A549 (cell line): ENCODE measurements around the gene OR2T10. TPM values are rescaled to one million over a fixed set of nuclear protein-coding genes. Genes with fewer than 3 reads are reported as not detected.

Source experiments
- polyA plus RNA-seq, 4 experiments: library from polyadenylated mRNA; depleted of rRNA in 3 of 4; stranded (reverse); fragments of >200 nt; fragmentation: RNase III in 1 of 4; extraction: RNeasy Plus Mini Kit Qiagen cat#74134 plus additional on column Dnase treatment in 1 of 4; gene quantifications; 2 replicates in 3 of 4; 3 replicates in 1 of 4; pipeline ENCODE4 v1.2.3, GENCODE V29; 2011 to 2017
- small RNA-seq, 6 experiments: library from RNA; depleted of rRNA; stranded (forward); fragments of <200 nt; gene quantifications; one replicate each; pipeline ENCODE3, GENCODE V24; 2012

OR2T10 gene
- polyA plus RNA-seq, 2 of the 4 experiments (the other 2 are of a cell fraction): not detected

Small RNA genes lying within 50 kb of the gene (small RNA-seq; reads per million reads assigned to genes)
- 0 reads per million in 6 experiments for gene RF00019

Other genes starting within 250 kb of the OR2T10 start
- not detected in 2 replicates for gene OR14C36, start 248.9 kb downstream of the OR2T10 start, polyA plus RNA-seq (2011; rRNA removed)
- gene OR14C36, start 248.9 kb downstream of the OR2T10 start, polyA plus RNA-seq (2017; fragmentation: RNase III; extraction: RNeasy Plus Mini Kit Qiagen cat#74134 plus additional on column Dnase treatment): not detected in 3 replicates
- gene OR2T4, start 236.0 kb downstream of the OR2T10 start, polyA plus RNA-seq (2011; rRNA removed): not detected in 2 replicates
- gene OR2T4, start 236.0 kb downstream of the OR2T10 start, polyA plus RNA-seq (2017; fragmentation: RNase III; extraction: RNeasy Plus Mini Kit Qiagen cat#74134 plus additional on column Dnase treatment): not detected in 3 replicates
- not detected in 2 replicates for gene OR2T6, start 222.0 kb downstream of the OR2T10 start, polyA plus RNA-seq (2011; rRNA removed)
- not detected in 3 replicates for gene OR2T6, start 222.0 kb downstream of the OR2T10 start, polyA plus RNA-seq (2017; fragmentation: RNase III; extraction: RNeasy Plus Mini Kit Qiagen cat#74134 plus additional on column Dnase treatment)
- not detected in 2 replicates for gene OR2T1, start 194.7 kb downstream of the OR2T10 start, polyA plus RNA-seq (2011; rRNA removed)
- gene OR2T1, start 194.7 kb downstream of the OR2T10 start, polyA plus RNA-seq (2017; fragmentation: RNase III; extraction: RNeasy Plus Mini Kit Qiagen cat#74134 plus additional on column Dnase treatment): not detected in 3 replicates
- not detected in 2 replicates for gene OR2T2, start 152.1 kb downstream of the OR2T10 start, polyA plus RNA-seq (2011; rRNA removed)
- not detected in 3 replicates for gene OR2T2, start 152.1 kb downstream of the OR2T10 start, polyA plus RNA-seq (2017; fragmentation: RNase III; extraction: RNeasy Plus Mini Kit Qiagen cat#74134 plus additional on column Dnase treatment)
- not detected in 2 replicates for gene OR2T3, start 124.3 kb downstream of the OR2T10 start, polyA plus RNA-seq (2011; rRNA removed)
- gene OR2T3, start 124.3 kb downstream of the OR2T10 start, polyA plus RNA-seq (2017; fragmentation: RNase III; extraction: RNeasy Plus Mini Kit Qiagen cat#74134 plus additional on column Dnase treatment): not detected in 3 replicates
- not detected in 2 replicates for gene OR2T5, start 109.1 kb downstream of the OR2T10 start, polyA plus RNA-seq (2011; rRNA removed)
- gene OR2T5, start 109.1 kb downstream of the OR2T10 start, polyA plus RNA-seq (2017; fragmentation: RNase III; extraction: RNeasy Plus Mini Kit Qiagen cat#74134 plus additional on column Dnase treatment): not detected in 3 replicates
- gene OR2G6, start 89.6 kb downstream of the OR2T10 start, polyA plus RNA-seq (2011; rRNA removed): not detected in 2 replicates
- gene OR2G6, start 89.6 kb downstream of the OR2T10 start, polyA plus RNA-seq (2017; fragmentation: RNase III; extraction: RNeasy Plus Mini Kit Qiagen cat#74134 plus additional on column Dnase treatment): not detected in 3 replicates
- not detected in 2 replicates for gene OR2T29, start 34.9 kb downstream of the OR2T10 start, polyA plus RNA-seq (2011; rRNA removed)
- gene OR2T29, start 34.9 kb downstream of the OR2T10 start, polyA plus RNA-seq (2017; fragmentation: RNase III; extraction: RNeasy Plus Mini Kit Qiagen cat#74134 plus additional on column Dnase treatment): not detected in 3 replicates
- gene OR2T34, start 22.9 kb downstream of the OR2T10 start, polyA plus RNA-seq (2011; rRNA removed): not detected in 2 replicates
- gene OR2T34, start 22.9 kb downstream of the OR2T10 start, polyA plus RNA-seq (2017; fragmentation: RNase III; extraction: RNeasy Plus Mini Kit Qiagen cat#74134 plus additional on column Dnase treatment): not detected in 3 replicates
- not detected in 2 replicates for gene OR2T11, start 37.4 kb upstream of the OR2T10 start, polyA plus RNA-seq (2011; rRNA removed)
- gene OR2T11, start 37.4 kb upstream of the OR2T10 start, polyA plus RNA-seq (2017; fragmentation: RNase III; extraction: RNeasy Plus Mini Kit Qiagen cat#74134 plus additional on column Dnase treatment): not detected in 3 replicates
- gene OR2T35, start 47.6 kb upstream of the OR2T10 start, polyA plus RNA-seq (2011; rRNA removed): not detected in 2 replicates
- not detected in 3 replicates for gene OR2T35, start 47.6 kb upstream of the OR2T10 start, polyA plus RNA-seq (2017; fragmentation: RNase III; extraction: RNeasy Plus Mini Kit Qiagen cat#74134 plus additional on column Dnase treatment)
- gene OR2T27, start 57.8 kb upstream of the OR2T10 start, polyA plus RNA-seq (2011; rRNA removed): not detected in 2 replicates
- not detected in 3 replicates for gene OR2T27, start 57.8 kb upstream of the OR2T10 start, polyA plus RNA-seq (2017; fragmentation: RNase III; extraction: RNeasy Plus Mini Kit Qiagen cat#74134 plus additional on column Dnase treatment)
- gene OR14I1, start 105.1 kb upstream of the OR2T10 start, polyA plus RNA-seq (2011; rRNA removed): not detected in 2 replicates
- not detected in 3 replicates for gene OR14I1, start 105.1 kb upstream of the OR2T10 start, polyA plus RNA-seq (2017; fragmentation: RNase III; extraction: RNeasy Plus Mini Kit Qiagen cat#74134 plus additional on column Dnase treatment)
- gene LYPD8, start 158.1 kb upstream of the OR2T10 start, polyA plus RNA-seq (2011; rRNA removed): 0.53 and 0.70 TPM in 2 replicates
- 0.12 to 0.31 TPM (median 0.30 TPM) in 3 replicates for gene LYPD8, start 158.1 kb upstream of the OR2T10 start, polyA plus RNA-seq (2017; fragmentation: RNase III; extraction: RNeasy Plus Mini Kit Qiagen cat#74134 plus additional on column Dnase treatment)
- gene SH3BP5L, start 228.2 kb upstream of the OR2T10 start, polyA plus RNA-seq (2011; rRNA removed): 10.9 and 12.1 TPM in 2 replicates
- gene SH3BP5L, start 228.2 kb upstream of the OR2T10 start, polyA plus RNA-seq (2017; fragmentation: RNase III; extraction: RNeasy Plus Mini Kit Qiagen cat#74134 plus additional on column Dnase treatment): 14.1 to 15.8 TPM (median 14.3 TPM) in 3 replicates
- gene ZNF672, start 240.5 kb upstream of the OR2T10 start, polyA plus RNA-seq (2011; rRNA removed): 20.4 and 20.6 TPM in 2 replicates
- gene ZNF672, start 240.5 kb upstream of the OR2T10 start, polyA plus RNA-seq (2017; fragmentation: RNase III; extraction: RNeasy Plus Mini Kit Qiagen cat#74134 plus additional on column Dnase treatment): 15.6 to 18.9 TPM (median 17.8 TPM) in 3 replicates